HepG2 (cell line): Measurements from ENCODE around the gene TNKS1BP1. TPM values are rescaled to one million over a fixed set of nuclear protein-coding genes. Genes with fewer than 3 reads are reported as not detected.

ENCODE experiments used
- HMG20A ChIP-seq: IDR thresholded peaks from 2 replicates; pipeline ENCODE4 v1.6.1; 2016; ENCODE audit warnings: borderline replicate concordance
- HNF4A ChIP-seq: sonication (generic); formaldehyde crosslinking; IDR thresholded peaks from 2 replicates; pipeline ENCODE4 v1.4.0; 2020; ENCODE audit warnings: missing genetic modification reagents
- HNF4G ChIP-seq, 2 experiments: sonication (generic) in 1 of 2; formaldehyde crosslinking in 1 of 2; IDR thresholded peaks; 2 replicates each; pipeline versions ENCODE4 v1.4.0 to v1.6.1; 2011 to 2020; ENCODE audit warnings: borderline replicate concordance in 2 of 2, low read depth in 2 of 2, mild to moderate bottlenecking in 2 of 2, low read length in 1 of 2, missing genetic modification reagents in 1 of 2, moderate library complexity in 1 of 2
- JUN ChIP-seq: sonication (generic); formaldehyde crosslinking; IDR thresholded peaks from 2 replicates; pipeline ENCODE4 v1.4.0; 2020; ENCODE audit warnings: mild to moderate bottlenecking, missing genetic modification reagents
- MEIS1 ChIP-seq: sonication (generic); formaldehyde crosslinking; IDR thresholded peaks from 2 replicates; pipeline ENCODE4 v1.9.0; 2021; ENCODE audit warnings: mild to moderate bottlenecking, missing genetic modification reagents, moderate library complexity, borderline replicate concordance
- MIER2 ChIP-seq: IDR thresholded peaks from 2 replicates; pipeline ENCODE4 v1.6.1; 2016; ENCODE audit warnings: missing biosample characterization, missing genetic modification reagents
- MLLT10 ChIP-seq: sonication (generic); formaldehyde crosslinking; IDR thresholded peaks from 2 replicates; pipeline ENCODE4 v1.4.0; 2020; ENCODE audit warnings: missing genetic modification reagents
- MTA1 ChIP-seq: sonication (generic); formaldehyde crosslinking; IDR thresholded peaks from 2 replicates; pipeline ENCODE4 v1.4.0; 2020; ENCODE audit warnings: missing genetic modification reagents, mild to moderate bottlenecking, borderline replicate concordance
- MZF1 ChIP-seq: sonication (generic); formaldehyde crosslinking; IDR thresholded peaks from 2 replicates; pipeline ENCODE4 v1.8.1; 2023; ENCODE audit warnings: mild to moderate bottlenecking, missing genetic modification reagents, borderline replicate concordance
- NCOA2 ChIP-seq: sonication (generic); formaldehyde crosslinking; IDR thresholded peaks from 2 replicates; pipeline ENCODE4 v1.8.0; 2022; ENCODE audit warnings: inconsistent platforms
- NR2F2 ChIP-seq: IDR thresholded peaks from 2 replicates; pipeline ENCODE4 v1.6.1; 2012; ENCODE audit warnings: low read depth, inconsistent platforms, borderline replicate concordance
- RARA ChIP-seq: IDR thresholded peaks from 2 replicates; pipeline ENCODE4 v1.6.1; 2016; ENCODE audit warnings: missing genetic modification reagents, missing compliant biosample characterization
- RARG ChIP-seq: sonication (generic); formaldehyde crosslinking; IDR thresholded peaks from 2 replicates; pipeline ENCODE4 v1.4.0; 2020; ENCODE audit warnings: low read depth, mild to moderate bottlenecking, missing genetic modification reagents
- RXRA ChIP-seq: sonication (generic); formaldehyde crosslinking; IDR thresholded peaks from 2 replicates; pipeline ENCODE4 v1.5.1; 2020; ENCODE audit warnings: missing genetic modification reagents
- THRA ChIP-seq: sonication (generic); formaldehyde crosslinking; IDR thresholded peaks from 2 replicates; pipeline ENCODE4 v1.4.0; 2020; ENCODE audit warnings: missing genetic modification reagents, borderline replicate concordance
- TMF1 ChIP-seq: sonication (generic); formaldehyde crosslinking; IDR thresholded peaks from 2 replicates; pipeline ENCODE4 v1.8.1; 2022; ENCODE audit warnings: low read depth, missing genetic modification reagents
- YY1 ChIP-seq: IDR thresholded peaks from 2 replicates; pipeline ENCODE4 v1.6.1; 2011; ENCODE audit warnings: low read length, low read depth, moderate library complexity, mild to moderate bottlenecking; ENCODE audit not compliant: insufficient read depth, insufficient replicate concordance
- ZBTB46 ChIP-seq: sonication (generic); formaldehyde crosslinking; IDR thresholded peaks from 2 replicates; pipeline ENCODE4 v1.4.0; 2020; ENCODE audit warnings: mild to moderate bottlenecking, missing genetic modification reagents, borderline replicate concordance
- ZNF550 ChIP-seq: sonication (generic); formaldehyde crosslinking; IDR thresholded peaks from 2 replicates; pipeline ENCODE4 v1.4.0; 2020; ENCODE audit warnings: mild to moderate bottlenecking, missing genetic modification reagents, borderline replicate concordance
- ZNF572 ChIP-seq: sonication (generic); formaldehyde crosslinking; IDR thresholded peaks from 2 replicates; pipeline ENCODE4 v1.5.1; 2020; ENCODE audit warnings: mild to moderate bottlenecking, missing genetic modification reagents
- ZNF607 ChIP-seq: sonication (generic); formaldehyde crosslinking; IDR thresholded peaks from 2 replicates; pipeline ENCODE4 v1.5.1; 2020; ENCODE audit warnings: missing genetic modification reagents, mild to moderate bottlenecking, borderline replicate concordance
- ZNF740 ChIP-seq: sonication (generic); formaldehyde crosslinking; IDR thresholded peaks from 2 replicates; pipeline ENCODE4 v1.4.0; 2020; ENCODE audit warnings: missing genetic modification reagents
- polyA plus RNA-seq, 8 experiments: library from polyadenylated mRNA; depleted of rRNA in 3 of 8; stranded (reverse) in 7 of 8; unstranded in 1 of 8; fragments of >200 nt; fragmentation: Illumina TruSeq in 4 of 8; extraction: Trizol in 4 of 8; gene quantifications; 2 replicates each; pipeline versions ENCODE4 v1.2.1 to v1.2.3, GENCODE V29; 2011 to 2016; ENCODE audit warnings: low read depth in 4 of 8, missing spikeins in 1 of 8, mixed read lengths in 1 of 8; ENCODE audit not compliant: insufficient read depth in 1 of 8
- total RNA-seq, 5 experiments: library from RNA; depleted of rRNA; stranded (reverse); fragments of >200 nt; fragmentation: Illumina TruSeq; extraction: Trizol; gene quantifications; 2 replicates each; pipeline ENCODE4 v1.2.3, GENCODE V29; 2016; ENCODE audit warnings: low read depth in 1 of 5
- TF ChIP-seq, protein P1 (sequence below): IDR thresholded peaks from 2 replicates; pipeline ENCODE4 v1.6.1; 2012; ENCODE audit warnings: low read depth, low read length, improper control_type of control experiment
- TF ChIP-seq, protein P2 (sequence below): sonication (generic); formaldehyde crosslinking; IDR thresholded peaks from 2 replicates; pipeline ENCODE4 v1.9.0; 2021; ENCODE audit warnings: missing genetic modification reagents, borderline replicate concordance

TNKS1BP1 gene
- total and polyA plus RNA-seq, 2 of the 13 experiments (the other 11 are each of a cell fraction or from before 2014, with no cell fraction given): 13.7 to 15.0 TPM

DNA sequence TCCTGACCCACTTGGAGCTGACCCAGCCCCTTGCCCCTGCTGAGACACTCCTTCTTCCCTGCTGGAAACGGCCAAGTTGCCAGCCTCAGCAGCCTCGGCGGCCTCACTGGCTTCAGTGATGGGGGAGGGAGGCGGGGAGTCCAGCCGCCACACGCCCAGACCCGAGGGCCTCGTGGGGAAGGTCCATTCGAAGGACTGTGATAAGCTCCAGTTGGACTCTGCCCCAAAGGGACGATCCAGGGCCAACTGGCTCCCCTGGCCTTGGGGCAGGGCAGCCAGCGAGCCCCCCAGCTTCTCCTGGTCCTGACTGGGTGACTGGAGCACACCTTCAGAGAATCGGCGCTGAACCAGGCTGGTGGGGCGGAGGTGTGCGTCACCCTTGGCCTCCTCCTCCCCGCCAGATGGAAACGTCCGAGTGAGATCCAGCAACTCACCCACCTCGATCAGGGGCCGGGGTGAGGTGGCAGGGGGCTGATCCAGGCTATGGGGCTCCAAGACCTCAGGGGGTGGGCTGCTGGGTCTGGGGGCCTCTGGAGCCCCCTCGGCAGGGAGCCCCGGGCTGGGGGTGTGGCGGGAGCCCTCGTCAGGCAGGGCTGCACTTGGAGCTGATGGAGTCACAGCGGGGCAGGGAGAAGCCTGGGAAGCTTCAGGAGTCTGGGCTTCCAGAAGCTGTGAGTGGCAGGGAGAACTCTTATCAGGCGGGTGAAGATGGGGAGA, 11.5 kb downstream of the TNKS1BP1 start (continued):
- TF ChIP-seq ZNF607 (CRISPR knock-in tag): no peak
- no peak for TF ChIP-seq TMF1 (CRISPR knock-in tag)
- TF ChIP-seq MEIS1 (CRISPR knock-in tag): no peak
- TF ChIP-seq MIER2 (CRISPR knock-in tag): no peak
- peak; percentile 49; the same call in 1 of the 2 replicates for TF ChIP-seq MTA1 (CRISPR knock-in tag)
- TF ChIP-seq HMG20A (CRISPR knock-in tag): no peak
- TF ChIP-seq ZNF740 (CRISPR knock-in tag): no peak
- no peak for TF ChIP-seq ZBTB46 (CRISPR knock-in tag)
- TF ChIP-seq YY1: no peak
- TF ChIP-seq RARG (CRISPR knock-in tag): no peak
- TF ChIP-seq, protein P1, sequence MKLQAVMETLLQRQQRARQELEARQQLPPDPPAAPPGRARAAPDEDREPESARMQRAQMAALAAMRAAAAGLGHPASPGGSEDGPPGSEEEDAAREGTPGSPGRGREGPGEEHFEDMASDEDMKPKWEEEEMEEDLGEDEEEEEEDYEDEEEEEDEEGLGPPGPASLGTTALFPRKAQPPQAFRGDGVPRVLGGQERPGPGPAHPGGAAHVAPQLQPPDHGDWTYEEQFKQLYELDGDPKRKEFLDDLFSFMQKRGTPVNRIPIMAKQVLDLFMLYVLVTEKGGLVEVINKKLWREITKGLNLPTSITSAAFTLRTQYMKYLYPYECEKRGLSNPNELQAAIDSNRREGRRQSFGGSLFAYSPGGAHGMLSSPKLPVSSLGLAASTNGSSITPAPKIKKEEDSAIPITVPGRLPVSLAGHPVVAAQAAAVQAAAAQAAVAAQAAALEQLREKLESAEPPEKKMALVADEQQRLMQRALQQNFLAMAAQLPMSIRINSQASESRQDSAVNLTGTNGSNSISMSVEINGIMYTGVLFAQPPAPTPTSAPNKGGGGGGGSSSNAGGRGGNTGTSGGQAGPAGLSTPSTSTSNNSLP: no peak
- TF ChIP-seq RARA (CRISPR knock-in tag): no peak
- no peak for TF ChIP-seq RXRA (CRISPR knock-in tag)
- no peak for TF ChIP-seq NCOA2 (CRISPR knock-in tag)
- no peak for TF ChIP-seq THRA (CRISPR knock-in tag)
- TF ChIP-seq, protein P2, sequence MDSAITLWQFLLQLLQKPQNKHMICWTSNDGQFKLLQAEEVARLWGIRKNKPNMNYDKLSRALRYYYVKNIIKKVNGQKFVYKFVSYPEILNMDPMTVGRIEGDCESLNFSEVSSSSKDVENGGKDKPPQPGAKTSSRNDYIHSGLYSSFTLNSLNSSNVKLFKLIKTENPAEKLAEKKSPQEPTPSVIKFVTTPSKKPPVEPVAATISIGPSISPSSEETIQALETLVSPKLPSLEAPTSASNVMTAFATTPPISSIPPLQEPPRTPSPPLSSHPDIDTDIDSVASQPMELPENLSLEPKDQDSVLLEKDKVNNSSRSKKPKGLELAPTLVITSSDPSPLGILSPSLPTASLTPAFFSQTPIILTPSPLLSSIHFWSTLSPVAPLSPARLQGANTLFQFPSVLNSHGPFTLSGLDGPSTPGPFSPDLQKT: no peak
- TF ChIP-seq MZF1 (CRISPR knock-in tag): no peak
- no peak for TF ChIP-seq ZNF550 (CRISPR knock-in tag)
- peak; percentile 71 for TF ChIP-seq HNF4A (CRISPR knock-in tag)
- TF ChIP-seq ZNF572 (CRISPR knock-in tag): no peak
- no peak for TF ChIP-seq NR2F2
- TF ChIP-seq MLLT10 (CRISPR knock-in tag): no peak
- TF ChIP-seq HNF4G (IDR thresholded peaks at IDR 0.05; ENCODE audit: borderline replicate concordance, low read depth, low read length): peak; percentile 22; the same call in 1 of the 2 replicates
- no peak for TF ChIP-seq HNF4G (CRISPR knock-in tag; IDR thresholded peaks at IDR 0.05; ENCODE audit: borderline replicate concordance, low read depth)
- TF ChIP-seq JUN (CRISPR knock-in tag): no peak
